Kidney (tissue), 14 donors: Measurements from ENCODE around the gene CACFD1. TPM values are rescaled to one million over a fixed set of nuclear protein-coding genes. Genes with fewer than 3 reads are reported as not detected.

Experiments
- DNase-seq, 5 donors: peaks; one replicate each; pipeline ENCODE4 v3.0.0-alpha.2; 2013 to 2020
- FAIRE-seq: peaks from 2 replicates; lab custom pipeline; 2012; peaks lifted over from hg19 to GRCh38; lab: Jason Lieb, UNC
- H3K27ac ChIP-seq, 2 donors: one replicate each; pipeline ENCODE4 v1.7.0; 2013; ENCODE audit warnings: low read depth in 2 of 2, low read length in 2 of 2, inconsistent platforms in 1 of 2
- H3K27me3 ChIP-seq: one replicate; pipeline ENCODE4 v1.7.1; 2013; ENCODE audit warnings: low read length, inconsistent platforms; ENCODE audit not compliant: control insufficient read depth, insufficient read depth
- H3K36me3 ChIP-seq, 3 donors: one replicate each; pipeline versions ENCODE4 v1.7.0 to v1.7.1; 2013; ENCODE audit warnings: low read length in 3 of 3, control low read depth in 1 of 3, inconsistent platforms in 1 of 3; ENCODE audit not compliant: insufficient read depth in 3 of 3, control insufficient read depth in 2 of 3
- H3K4me1 ChIP-seq, 3 donors: one replicate each; pipeline versions ENCODE4 v1.7.0 to v1.7.1; 2013; ENCODE audit warnings: low read length in 3 of 3, inconsistent platforms in 1 of 3, low read depth in 1 of 3; ENCODE audit not compliant: control insufficient read depth in 2 of 3, insufficient read depth in 2 of 3
- H3K4me3 ChIP-seq, 3 donors: one replicate each; pipeline versions ENCODE4 v1.7.0 to v1.8.1; 2013; ENCODE audit warnings: low read length in 3 of 3, control low read depth in 1 of 3, inconsistent platforms in 1 of 3
- H3K9ac ChIP-seq, 3 donors: one replicate each; pipeline versions ENCODE4 v1.7.0 to v1.7.1; 2013; ENCODE audit warnings: low read length in 3 of 3, control low read depth in 1 of 3, inconsistent platforms in 1 of 3
- H3K9me3 ChIP-seq, 3 donors: one replicate each; pipeline versions ENCODE4 v1.7.0 to v1.7.1; 2013; ENCODE audit warnings: low read length in 3 of 3, control low read depth in 1 of 3, inconsistent platforms in 1 of 3; ENCODE audit not compliant: control insufficient read depth in 2 of 3, insufficient read depth in 1 of 3
- CTCF ChIP-seq: IDR thresholded peaks from 3 replicates; pipeline ENCODE4 v1.5.1; 2012; ENCODE audit warnings: mild to moderate bottlenecking, moderate library complexity, borderline replicate concordance; ENCODE audit not compliant: insufficient read depth; ENCODE audit errors: extremely low read depth
- intact Hi-C: fragments of 100-400 bp; cut with DNase I; formaldehyde crosslinking; loops from one replicate; pipeline ENCODE4 v1.11.1; 2022
- polyA plus RNA-seq: library from polyadenylated mRNA; stranded (reverse); fragments of 350-450 nt; fragmentation: Illumina TruSeq; extraction: RNeasy Lipid Tissue Mini Kit (QIAGEN cat#74804); gene quantifications from one replicate; pipeline ENCODE4 v1.2.3, GENCODE V29; 2014; ENCODE audit warnings: low read depth, low replicate concordance; ENCODE audit not compliant: insufficient read depth
- total RNA-seq: library from RNA; stranded (reverse); fragmentation: NEBNext Ultra II Directional; extraction: Animal tissue kit (Norgen Biotek cat#: 25700); gene quantifications from one replicate; pipeline ENCODE4 v1.2.1, GENCODE V29; 2021
- donor health status: control.
- donor health status: control.
- donor health status: control.
- donor health status: control.
- donor health status: control.
- donor health status: DM: yes; HTN: yes; CAD: no.
- donor health status: Normal renal cell carcinoma (clear cell type).

The CACFD1 gene
- total and polyA plus RNA-seq, 2 donors from 2014 or later, result 37.3 to 37.8 TPM

- Histone ChIP-seq H3K9me3 (no peaks in the 10 kb centered on the region), H3K9ac (no peak within 1 kb of the TSS), H3K27ac (no peak within 1 kb of the TSS), H3K4me3 (no peak within 1 kb of the TSS), H3K4me1 (peaks cover 0 to under 1% (median under 1%) of the 10 kb centered on the region in 3 donors), H3K27me3 (no peaks in the 10 kb centered on the region), H3K36me3 (no peaks in the 10 kb centered on the region)
- DNase-seq, result no peak
- intact Hi-C loops, result no loop called here
- no peak for TF ChIP-seq CTCF
- no peak for FAIRE-seq
These were observed 37.9 kb upstream of the CACFD1 start, which contains the start of gene ADAMTS13 for GRCh38 chr9:133421615-133422542. TSS of gene ADAMTS13 (plus strand) at chr9:133422367. CDS start at chr9:133422444, 77 bp downstream.

GRCh38 chr9:133423216-133423615, 36.6 kb upstream of the CACFD1 start:
- Histone ChIP-seq H3K4me1 (no peaks in the 10 kb centered on the region), H3K27me3 (no peaks in the 10 kb centered on the region), H3K9ac (no peak overlapping the region), H3K27ac (no peak overlapping the region), H3K4me3 (no peak overlapping the region), H3K9me3 (no peaks in the 10 kb centered on the region), H3K36me3 (no peaks in the 10 kb centered on the region)
- no peak for TF ChIP-seq CTCF
- no peak for DNase-seq
- intact Hi-C loops, result no loop called here
- FAIRE-seq, result no peak

GRCh38 chr9:133424187-133424586, 35.6 kb upstream of the CACFD1 start:
- no peaks in the 10 kb centered on the region for H3K27me3 ChIP-seq
- DNase-seq (no peak), FAIRE-seq (no peak)
- H3K4me1 ChIP-seq, result no peaks in the 10 kb centered on the region
- no peak overlapping the region for H3K27ac ChIP-seq
- TF ChIP-seq CTCF, result no peak
- no peak overlapping the region for H3K4me3 ChIP-seq
- H3K9ac ChIP-seq, result no peak overlapping the region
- no peaks in the 10 kb centered on the region for H3K9me3 ChIP-seq
- H3K36me3 ChIP-seq, result no peaks in the 10 kb centered on the region
- intact Hi-C loops, result no loop called here
